ENCODE data around the gene SPOCK2. TPM values are rescaled to one million over a fixed set of nuclear protein-coding genes. Genes with fewer than 3 reads are reported as not detected.
A peak's percentile ranks its signal among the peaks of the same experiment; 100 is the strongest.

Gene SPOCK2
- total and polyA plus RNA-seq, 2 of the 13 experiments (the other 11 are each of a cell fraction or from before 2014, with no cell fraction given) = 8.6 to 30.6 TPM

DNA sequence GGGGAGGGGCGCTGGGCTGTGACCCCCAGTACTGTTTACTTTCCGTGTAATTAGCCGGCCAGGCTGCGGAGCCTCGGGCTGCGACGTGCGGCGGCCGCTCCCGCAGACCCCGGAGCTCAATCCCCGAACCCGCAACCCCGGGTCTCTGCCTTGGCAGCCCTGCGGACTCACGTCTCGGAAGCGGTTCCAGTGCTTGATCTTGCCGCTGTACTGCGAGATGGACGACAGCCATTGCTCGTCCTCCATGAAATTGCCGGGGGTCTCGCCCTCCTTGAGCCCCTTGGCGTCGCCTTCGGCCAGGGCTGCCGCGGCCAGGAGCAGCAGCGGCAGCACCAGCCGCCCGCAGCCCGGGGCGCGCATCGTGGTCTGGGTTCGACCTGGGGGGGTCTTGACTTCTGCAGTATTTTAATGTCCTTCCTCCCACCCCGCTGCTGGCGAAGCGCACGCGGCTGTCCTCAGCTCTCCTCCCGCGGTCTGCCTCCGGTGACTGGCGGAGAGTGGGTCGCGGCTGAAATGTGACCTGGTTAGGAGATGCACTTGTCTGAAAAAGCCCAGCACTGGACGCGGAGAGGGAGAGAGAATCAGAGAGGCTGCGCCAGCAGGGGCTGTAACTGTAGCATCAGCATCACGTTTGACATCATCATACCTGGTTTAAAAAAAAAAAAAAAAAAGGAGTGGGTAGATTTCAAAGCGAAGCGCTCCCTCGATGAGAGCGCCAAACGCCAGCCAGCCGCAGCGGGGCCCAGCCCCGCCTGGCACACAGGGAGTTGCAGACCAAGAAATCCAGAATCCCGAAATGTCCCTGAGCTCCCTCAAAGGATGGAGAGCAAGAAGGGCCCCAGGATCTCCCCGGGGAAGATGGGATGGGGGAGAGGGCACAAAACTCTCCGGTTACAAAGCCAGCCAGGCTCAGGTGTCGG is at the start of gene SPOCK2 (continued):
- TF ChIP-seq, protein P1, sequence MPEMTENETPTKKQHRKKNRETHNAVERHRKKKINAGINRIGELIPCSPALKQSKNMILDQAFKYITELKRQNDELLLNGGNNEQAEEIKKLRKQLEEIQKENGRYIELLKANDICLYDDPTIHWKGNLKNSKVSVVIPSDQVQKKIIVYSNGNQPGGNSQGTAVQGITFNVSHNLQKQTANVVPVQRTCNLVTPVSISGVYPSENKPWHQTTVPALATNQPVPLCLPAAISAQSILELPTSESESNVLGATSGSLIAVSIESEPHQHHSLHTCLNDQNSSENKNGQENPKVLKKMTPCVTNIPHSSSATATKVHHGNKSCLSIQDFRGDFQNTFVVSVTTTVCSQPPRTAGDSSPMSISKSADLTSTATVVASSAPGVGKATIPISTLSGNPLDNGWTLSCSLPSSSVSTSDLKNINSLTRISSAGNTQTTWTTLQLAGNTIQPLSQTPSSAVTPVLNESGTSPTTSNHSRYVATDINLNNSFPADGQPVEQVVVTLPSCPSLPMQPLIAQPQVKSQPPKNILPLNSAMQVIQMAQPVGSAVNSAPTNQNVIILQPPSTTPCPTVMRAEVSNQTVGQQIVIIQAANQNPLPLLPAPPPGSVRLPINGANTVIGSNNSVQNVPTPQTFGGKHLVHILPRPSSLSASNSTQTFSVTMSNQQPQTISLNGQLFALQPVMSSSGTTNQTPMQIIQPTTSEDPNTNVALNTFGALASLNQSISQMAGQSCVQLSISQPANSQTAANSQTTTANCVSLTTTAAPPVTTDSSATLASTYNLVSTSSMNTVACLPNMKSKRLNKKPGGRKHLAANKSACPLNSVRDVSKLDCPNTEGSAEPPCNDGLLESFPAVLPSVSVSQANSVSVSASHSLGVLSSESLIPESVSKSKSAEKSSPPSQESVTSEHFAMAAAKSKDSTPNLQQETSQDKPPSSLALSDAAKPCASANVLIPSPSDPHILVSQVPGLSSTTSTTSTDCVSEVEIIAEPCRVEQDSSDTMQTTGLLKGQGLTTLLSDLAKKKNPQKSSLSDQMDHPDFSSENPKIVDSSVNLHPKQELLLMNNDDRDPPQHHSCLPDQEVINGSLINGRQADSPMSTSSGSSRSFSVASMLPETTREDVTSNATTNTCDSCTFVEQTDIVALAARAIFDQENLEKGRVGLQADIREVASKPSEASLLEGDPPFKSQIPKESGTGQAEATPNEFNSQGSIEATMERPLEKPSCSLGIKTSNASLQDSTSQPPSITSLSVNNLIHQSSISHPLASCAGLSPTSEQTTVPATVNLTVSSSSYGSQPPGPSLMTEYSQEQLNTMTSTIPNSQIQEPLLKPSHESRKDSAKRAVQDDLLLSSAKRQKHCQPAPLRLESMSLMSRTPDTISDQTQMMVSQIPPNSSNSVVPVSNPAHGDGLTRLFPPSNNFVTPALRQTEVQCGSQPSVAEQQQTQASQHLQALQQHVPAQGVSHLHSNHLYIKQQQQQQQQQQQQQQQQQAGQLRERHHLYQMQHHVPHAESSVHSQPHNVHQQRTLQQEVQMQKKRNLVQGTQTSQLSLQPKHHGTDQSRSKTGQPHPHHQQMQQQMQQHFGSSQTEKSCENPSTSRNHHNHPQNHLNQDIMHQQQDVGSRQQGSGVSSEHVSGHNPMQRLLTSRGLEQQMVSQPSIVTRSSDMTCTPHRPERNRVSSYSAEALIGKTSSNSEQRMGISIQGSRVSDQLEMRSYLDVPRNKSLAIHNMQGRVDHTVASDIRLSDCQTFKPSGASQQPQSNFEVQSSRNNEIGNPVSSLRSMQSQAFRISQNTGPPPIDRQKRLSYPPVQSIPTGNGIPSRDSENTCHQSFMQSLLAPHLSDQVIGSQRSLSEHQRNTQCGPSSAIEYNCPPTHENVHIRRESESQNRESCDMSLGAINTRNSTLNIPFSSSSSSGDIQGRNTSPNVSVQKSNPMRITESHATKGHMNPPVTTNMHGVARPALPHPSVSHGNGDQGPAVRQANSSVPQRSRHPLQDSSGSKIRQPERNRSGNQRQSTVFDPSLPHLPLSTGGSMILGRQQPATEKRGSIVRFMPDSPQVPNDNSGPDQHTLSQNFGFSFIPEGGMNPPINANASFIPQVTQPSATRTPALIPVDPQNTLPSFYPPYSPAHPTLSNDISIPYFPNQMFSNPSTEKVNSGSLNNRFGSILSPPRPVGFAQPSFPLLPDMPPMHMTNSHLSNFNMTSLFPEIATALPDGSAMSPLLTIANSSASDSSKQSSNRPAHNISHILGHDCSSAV (CRISPR knock-in tag; IDR thresholded peaks at IDR 0.05; ENCODE audit: borderline replicate concordance) = no peak
- TF ChIP-seq ZNF232 (CRISPR knock-in tag; IDR thresholded peaks at IDR 0.05; ENCODE audit: borderline replicate concordance) (0 out of 2 replicates have a peak, but pooled peaks have one; percentile 53), HNRNPH1 (optimal IDR thresholded peaks at IDR 0.05; ENCODE audit: low read depth, low read length) (no peak), MIER3 (CRISPR knock-in tag; IDR thresholded peaks at IDR 0.05; ENCODE audit: borderline replicate concordance) (0 out of 2 replicates have a peak, but pooled peaks have one; percentile 6), TAF1 (CRISPR knock-in tag; IDR thresholded peaks at IDR 0.05) (peak; percentile 21; the same call in 1 of the 2 replicates), NFE2 (CRISPR knock-in tag; IDR thresholded peaks at IDR 0.05) (no peak), ZBTB7A (CRISPR knock-in tag; IDR thresholded peaks at IDR 0.05) (peak; percentile 22; the same call in 1 of the 2 replicates), ZNF772 (CRISPR knock-in tag; IDR thresholded peaks at IDR 0.05) (no peak), ETV6 (CRISPR knock-in tag; conservative IDR thresholded peaks at IDR 0.05) (no peak), ZNF841 (CRISPR knock-in tag; IDR thresholded peaks at IDR 0.05; ENCODE audit: borderline replicate concordance) (no peak), FOXO1 (CRISPR knock-in tag; IDR thresholded peaks at IDR 0.05) (no peak), EED (CRISPR knock-in tag; IDR thresholded peaks at IDR 0.05) (no peak)
- TF ChIP-seq, protein P2, sequence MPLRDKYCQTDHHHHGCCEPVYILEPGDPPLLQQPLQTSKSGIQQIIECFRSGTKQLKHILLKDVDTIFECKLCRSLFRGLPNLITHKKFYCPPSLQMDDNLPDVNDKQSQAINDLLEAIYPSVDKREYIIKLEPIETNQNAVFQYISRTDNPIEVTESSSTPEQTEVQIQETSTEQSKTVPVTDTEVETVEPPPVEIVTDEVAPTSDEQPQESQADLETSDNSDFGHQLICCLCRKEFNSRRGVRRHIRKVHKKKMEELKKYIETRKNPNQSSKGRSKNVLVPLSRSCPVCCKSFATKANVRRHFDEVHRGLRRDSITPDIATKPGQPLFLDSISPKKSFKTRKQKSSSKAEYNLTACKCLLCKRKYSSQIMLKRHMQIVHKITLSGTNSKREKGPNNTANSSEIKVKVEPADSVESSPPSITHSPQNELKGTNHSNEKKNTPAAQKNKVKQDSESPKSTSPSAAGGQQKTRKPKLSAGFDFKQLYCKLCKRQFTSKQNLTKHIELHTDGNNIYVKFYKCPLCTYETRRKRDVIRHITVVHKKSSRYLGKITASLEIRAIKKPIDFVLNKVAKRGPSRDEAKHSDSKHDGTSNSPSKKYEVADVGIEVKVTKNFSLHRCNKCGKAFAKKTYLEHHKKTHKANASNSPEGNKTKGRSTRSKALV (CRISPR knock-in tag; IDR thresholded peaks at IDR 0.05) = 0 out of 2 replicates have a peak, but pooled peaks have one; percentile 27
- TF ChIP-seq, protein P3, sequence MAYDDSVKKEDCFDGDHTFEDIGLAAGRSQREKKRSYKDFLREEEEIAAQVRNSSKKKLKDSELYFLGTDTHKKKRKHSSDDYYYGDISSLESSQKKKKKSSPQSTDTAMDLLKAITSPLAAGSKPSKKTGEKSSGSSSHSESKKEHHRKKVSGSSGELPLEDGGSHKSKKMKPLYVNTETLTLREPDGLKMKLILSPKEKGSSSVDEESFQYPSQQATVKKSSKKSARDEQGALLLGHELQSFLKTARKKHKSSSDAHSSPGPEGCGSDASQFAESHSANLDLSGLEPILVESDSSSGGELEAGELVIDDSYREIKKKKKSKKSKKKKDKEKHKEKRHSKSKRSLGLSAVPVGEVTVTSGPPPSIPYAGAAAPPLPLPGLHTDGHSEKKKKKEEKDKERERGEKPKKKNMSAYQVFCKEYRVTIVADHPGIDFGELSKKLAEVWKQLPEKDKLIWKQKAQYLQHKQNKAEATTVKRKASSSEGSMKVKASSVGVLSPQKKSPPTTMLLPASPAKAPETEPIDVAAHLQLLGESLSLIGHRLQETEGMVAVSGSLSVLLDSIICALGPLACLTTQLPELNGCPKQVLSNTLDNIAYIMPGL (CRISPR knock-in tag; IDR thresholded peaks at IDR 0.05; ENCODE audit: borderline replicate concordance in 1 of 2, low read depth in 1 of 2) = 0 out of 4 replicates have a peak, but pooled peaks of 1 of the 2 experiments have one; percentile 7
- TF ChIP-seq, protein P4, sequence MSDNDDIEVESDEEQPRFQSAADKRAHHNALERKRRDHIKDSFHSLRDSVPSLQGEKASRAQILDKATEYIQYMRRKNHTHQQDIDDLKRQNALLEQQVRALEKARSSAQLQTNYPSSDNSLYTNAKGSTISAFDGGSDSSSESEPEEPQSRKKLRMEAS (IDR thresholded peaks at IDR 0.05) = peak; percentile 60; the same call in 1 of the 2 replicates

Measured in HepG2 (cell line).